ENCODE measurements around the gene MBP.

Gene MBP

DNA sequence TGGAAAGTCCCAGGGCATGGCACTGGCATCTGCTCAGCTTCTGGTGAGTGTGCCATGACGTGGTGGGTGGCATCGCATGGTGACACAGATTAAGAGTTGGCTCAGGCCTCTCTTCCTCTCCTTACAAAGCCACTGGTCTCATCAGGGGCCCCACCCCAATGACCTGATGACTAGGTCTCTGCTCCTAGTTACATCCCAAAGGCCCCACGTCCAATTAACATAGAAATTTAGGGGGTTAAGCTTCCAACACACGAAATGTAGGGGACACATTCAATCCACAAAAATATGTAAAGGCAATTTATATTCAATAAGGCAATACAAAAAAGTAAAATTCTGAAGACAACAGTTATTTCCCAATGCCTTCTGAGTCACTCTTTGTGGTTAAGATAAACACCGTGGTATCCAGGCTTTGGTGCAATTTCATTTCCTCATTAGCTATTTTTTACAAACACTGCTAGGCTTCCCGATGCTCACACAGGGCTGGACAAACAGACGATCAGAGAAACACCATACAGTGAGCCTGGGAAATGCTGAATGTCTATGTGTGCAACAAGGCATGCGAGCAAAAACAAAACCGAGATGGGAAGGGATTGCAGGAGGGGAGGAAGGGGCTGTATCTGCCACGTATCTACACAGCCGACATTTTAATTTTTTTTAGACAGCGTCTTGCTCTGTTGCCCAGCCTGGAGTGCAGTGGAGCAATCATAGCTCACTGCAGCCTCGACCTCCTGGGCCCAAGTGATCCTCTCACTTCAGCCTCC, 67.2 kb downstream of the MBP start:
- peak; percentile 62 for DNase-seq

DNA sequence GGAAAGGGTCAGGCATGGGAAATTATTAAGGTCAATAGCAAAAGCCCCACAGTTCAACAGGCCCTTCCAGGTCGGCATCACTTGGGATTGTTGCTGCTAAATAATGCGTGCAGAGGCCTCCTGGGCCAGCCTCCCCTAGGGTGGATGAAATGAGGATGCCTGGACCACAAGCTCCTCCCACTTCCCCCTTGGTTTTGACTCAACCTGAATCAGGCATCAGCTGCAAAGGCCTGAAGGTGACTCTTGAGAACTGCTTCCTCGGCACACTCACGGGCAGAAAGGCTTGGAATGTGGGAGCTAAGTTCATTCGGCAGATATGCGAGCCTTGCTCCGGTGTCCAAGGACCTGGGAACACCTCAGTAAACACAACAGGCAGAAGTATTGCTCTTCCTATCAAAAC, 69.3 kb downstream of the MBP start:
- DNase-seq: peak; percentile 90

DNA sequence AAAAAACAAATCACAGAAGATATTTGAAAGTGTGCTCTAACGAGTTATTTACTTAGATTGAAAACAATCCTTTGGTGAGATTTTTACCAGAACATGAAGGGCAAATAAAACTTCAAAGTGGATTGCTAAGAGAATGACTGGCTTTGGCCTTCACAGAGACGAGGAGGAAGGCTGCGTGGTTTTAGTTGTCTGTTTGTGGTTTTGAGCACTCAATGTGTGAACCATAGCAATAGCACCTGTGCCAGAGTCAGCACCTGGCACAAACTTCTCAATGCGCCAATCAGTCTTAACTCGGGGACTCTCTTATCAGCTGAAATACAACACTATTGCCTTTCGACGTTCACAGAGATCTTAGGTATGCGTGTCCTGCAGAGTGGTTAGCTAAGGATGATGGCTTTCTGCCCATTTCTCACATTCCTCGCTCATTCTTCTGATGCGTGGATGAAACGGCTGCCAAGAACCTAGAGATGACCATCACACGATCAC, 70.0 kb downstream of the MBP start:
- DNase-seq: peak; percentile 82

DNA sequence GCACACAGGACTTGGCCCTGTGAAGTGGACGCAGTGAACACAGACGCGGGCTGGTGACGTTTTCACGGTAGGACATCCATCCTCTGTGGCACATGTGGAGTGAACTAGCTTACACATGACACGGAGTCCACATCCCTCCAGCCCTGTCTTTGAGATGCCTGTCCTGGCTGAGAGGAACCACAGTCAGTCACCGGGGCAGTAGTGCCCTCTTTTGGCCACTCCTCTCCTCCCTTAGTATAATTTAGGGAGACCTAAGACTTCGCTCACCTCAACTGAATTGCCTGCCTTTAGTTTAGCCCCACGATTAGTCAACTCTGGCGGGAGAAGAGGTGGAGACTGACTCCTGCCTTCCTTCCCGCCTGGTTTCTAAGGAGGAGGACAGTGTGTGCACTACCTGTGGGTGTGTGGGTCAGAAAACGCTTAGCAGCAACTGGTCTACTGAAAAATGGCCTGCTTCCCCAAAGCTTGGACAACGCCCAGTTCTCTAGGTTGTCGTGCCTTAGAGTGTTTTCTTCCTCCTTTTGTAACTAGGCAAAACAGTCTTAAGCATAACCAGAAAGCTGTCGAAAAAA, 70.6 kb downstream of the MBP start:
- DNase-seq: peak; percentile 61

DNA sequence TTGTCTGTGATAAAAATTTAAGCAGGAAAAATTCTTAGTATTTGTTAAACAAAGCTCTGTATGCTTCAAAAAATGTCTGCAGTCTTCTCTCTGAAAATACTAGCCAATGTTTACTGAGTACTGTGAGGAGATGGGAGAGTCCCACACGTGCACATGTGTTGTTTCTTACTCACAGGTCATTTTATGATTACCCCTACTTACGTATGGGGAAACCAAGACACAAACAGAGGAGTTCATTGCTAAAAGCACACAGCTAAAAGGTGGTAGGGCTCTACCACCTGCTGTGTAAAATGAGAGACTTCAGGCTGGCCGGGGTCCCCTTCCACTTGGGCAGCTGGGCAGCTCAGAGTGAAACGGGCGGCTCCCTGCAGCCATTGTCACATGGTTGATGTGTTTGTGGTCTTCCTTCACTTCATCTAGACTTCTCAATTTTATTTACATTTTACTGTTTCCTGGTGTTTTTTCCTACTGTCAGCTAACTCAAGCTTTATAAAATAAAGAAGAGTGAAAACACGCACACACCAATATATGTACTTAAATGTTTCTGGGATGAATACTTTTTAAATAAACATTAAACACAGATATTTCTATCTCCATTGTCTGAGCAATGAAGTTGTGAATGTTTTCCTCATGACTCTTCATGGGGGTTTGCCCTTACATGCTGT, 71.2 kb downstream of the MBP start:
- no peak for DNase-seq

DNA sequence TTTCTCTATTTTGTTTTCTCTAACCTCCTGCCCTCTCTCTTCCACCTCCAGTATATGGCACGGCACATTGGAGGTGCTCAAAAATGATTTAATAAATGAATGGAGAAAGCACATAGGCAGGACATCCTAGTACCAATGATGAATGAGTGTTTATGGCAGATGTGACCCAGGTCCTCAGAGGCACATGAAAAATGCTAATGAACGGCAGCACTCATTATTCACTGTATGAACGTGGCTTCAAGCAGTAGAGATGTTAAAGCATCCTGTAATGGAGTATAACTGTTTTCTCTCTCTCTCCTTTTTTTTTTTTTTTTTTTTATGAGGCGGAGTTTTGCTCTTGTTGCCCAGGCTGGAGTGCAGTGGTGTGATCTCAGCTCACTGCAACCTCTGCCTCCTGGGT, 72.4 kb downstream of the MBP start:
- DNase-seq: no peak

DNA sequence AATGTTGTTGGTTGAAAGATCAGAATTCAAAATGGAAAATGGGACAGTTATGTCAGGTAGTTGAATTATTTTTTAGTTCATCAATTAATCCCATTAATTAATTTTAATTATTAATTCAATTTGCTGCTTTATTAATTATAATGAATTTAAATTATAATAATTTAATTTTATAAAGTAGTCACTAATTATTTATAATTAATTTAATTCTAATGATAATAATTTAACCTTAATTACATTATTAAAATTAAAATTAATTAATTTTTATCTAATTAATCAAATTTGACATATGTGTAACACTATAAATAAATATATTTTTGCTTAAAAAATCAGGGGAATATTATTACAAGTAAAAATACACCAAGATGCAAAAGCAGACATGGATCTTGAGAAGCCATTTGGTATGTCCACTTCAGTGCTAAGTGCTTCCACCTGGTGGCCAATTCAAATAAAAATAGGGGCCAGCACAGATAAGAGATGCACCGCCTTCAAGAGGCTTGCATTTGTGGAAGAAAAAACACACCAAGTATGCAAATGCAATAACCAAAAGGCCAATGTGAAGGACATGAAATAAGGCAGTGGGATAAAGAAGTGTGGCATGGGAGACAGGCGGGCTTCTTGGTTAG, 73.2 kb downstream of the MBP start:
- peak; percentile 42 for DNase-seq

DNA sequence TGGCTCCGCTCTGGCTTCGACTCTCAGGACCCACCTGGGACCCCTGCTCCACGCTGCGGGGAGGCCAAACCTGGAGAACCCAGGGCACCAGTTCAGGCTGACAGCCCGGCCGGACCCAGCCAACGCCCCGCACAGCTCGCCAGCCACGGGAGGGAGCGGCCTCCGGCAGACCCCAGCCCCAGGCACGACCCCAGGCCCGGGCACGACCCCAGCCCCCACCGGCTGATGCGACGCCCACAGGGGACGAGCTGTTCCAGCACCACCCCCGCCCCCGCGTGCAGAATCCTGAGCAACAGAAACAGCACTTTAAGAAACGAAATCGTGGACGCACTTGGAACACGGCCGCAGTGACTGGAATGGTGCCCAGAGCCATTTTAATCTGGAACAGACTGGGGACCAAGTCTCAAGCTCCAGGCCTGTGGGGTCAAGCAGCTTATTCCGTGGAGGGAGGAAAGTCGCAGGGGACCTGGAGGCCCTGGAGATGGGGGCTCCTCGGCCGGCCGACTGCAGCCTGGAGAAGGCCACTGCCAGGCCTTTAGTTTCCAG, 74.2 kb downstream of the MBP start:
- no peak for DNase-seq

DNA sequence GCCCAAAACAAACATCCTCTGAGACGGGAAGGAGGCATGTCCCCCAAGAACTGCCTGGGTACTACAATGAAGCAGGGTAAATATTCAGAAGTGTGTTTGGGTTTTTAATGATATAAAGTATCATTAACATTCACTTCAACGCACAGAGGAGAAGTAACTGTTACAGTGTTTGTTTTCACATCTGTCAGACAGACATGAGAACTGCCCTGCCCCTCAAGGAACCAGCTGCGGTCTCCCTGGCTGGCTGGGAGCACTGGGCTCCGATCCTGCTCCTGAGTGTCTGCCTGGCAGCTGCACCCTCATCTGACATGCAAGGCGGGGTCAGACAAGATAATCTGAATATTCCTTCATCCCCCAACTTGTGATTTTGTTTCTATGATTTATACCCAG, 75.6 kb downstream of the MBP start:
- DNase-seq: no peak

DNA sequence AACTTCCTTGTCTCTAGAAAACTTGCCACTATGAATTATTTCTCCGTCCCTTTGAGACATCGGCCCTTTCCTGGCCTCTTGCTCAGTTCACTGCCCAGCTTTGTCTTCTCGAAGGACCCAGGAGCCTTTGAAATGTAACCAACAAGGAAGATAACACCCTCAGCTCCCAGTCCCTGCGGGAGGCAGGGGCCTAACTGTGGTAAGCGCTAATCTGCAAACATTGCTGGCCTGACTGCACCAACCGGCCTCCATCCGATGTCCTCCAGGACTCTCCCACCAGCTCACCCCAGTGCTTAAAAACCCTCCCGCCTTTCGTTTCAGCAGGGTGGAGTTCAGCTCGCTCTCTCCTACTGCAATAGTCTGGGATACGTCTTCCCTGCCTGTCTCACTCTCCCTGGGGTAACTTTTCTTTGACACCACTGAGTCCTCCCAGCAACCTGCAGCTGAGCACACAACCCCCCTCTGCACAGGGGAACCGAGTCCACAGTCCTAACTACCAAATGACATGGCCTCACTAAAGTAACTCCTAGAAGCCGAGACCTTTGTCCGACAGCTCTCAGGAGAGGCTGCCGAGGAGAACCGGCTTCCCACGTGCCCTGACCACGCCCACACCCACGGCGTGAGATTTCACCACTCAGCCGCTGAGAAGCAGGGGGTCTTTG, 76.1 kb downstream of the MBP start:
- no peak for DNase-seq

DNA sequence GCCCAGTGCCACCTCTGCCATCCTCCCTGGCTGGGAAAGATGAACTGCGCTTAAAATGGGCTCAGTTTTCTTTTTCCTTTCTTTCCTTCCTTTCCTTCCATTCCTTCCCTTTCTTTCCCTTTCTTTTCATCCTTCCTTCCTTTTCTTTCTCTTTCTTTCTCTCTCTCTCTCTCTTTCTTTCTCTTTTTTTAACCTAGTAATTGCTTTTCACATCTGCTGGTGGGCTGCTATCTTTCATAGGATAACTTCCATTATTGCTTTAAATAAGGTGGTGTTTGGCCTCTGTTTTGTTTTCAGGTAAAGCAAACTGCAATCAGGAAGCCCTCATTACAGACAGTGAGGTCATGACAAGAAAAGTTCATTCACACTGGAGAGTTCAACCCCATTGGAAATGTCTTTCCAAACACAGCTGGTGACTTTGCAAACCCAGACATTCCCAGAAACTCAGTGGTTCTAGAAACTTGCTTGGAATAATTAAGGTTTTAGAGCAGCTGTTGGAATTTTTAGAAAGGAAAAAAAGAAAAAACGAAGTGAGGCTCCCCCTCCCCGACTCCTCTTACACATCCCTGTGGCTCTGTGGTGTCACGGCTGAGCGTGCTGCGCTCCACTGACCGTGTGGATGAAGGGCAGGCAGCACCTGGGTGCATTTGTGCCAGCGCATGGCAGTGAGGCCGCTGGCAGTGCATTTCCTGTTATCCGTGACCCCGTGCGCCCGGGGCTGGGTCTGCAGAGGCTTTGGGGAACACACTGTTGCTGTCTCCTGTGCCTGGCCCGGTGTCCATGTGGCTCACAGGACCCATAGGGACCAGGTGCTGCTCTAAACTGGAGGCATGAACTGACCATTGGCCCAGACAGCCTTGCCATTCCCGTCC, 76.9 kb downstream of the MBP start:
- DNase-seq: peak; percentile 51

DNA sequence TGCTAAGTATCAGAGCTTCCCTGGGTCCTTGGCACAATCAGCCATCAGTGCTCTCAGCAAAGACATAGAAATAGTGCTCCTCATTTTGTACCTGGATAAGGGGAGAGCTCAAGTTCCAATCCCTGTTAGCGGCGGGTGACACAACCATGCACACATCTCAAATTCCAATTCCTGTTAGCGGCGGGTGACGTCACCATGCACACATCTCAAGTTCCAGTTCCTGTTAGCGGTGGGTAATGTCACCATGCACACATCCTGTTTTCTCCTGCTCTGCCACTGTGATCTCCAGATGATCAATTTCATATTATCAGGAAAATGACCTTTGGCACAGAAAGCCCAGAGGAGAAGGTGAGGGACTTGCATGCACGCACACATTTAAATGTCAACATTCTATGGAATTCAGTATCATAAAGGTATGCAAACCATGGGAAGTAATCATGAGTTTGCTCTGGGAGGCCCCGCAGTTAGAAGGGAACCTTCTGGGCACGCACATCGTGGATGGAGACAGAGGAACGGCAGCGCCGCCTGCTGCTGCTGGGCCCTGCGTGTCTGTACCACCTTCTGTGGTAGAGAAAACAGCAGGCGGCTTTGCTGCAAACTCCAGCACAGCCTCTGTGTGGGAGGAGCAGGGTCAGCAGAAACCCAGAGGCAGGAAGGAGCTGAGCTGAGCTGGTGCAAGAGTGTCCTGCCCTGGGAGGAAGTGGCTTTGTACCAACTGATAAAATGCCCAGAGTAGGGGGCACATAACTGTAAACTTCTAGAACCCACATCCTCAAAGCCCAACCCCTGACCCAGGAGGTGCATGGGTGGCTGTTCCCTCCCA, 77.8 kb downstream of the MBP start:
- peak; percentile 89 for DNase-seq

DNA sequence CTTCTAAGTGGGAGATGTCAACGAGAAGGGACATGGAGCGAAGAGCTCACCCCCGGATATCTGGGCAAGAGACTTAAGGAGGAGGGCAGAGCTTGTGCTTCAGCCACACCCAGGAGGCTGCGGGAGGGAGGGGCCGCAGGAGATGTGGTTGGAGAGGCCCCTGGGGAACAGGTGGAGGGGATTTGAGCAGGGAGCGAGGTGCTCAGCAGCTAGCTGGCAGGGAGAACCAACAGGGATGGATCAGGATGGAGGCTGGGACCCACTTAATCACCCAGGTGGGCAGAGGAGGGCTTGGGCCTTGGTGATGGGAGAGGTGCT, 78.3 kb downstream of the MBP start:
- peak; percentile 59 for DNase-seq

DNA sequence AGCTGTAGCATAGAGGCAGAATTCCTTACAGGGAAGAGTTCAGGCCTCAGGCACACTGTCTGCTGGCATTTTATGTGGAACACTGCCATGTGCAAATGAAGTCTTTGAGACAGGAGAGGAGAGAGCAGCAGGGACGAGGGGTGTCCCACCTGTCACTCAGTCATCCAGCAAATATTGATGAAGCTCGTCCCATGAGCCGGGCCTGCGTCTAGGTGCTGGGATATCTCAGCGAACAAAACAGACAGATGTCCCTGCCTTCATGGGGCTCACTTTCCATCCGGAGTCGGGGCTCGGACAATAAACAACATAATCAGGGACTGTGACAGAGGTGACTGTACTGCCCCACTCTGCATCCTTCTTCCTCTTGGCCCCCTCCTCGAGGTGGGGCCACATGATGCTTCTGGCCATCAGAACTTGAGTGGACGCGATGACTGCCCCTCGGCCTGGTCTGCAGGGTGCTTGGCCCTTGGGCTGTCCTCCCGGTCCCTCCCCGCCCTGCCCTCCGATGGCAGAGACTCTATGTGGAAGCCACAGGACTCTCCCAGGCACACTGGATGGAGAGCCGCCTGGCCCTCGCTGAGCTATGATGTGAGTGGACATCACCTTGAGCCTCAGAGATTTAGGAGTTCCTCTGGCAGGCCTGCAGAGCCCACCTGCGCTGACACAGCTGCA, 78.8 kb downstream of the MBP start:
- DNase-seq: no peak

DNA sequence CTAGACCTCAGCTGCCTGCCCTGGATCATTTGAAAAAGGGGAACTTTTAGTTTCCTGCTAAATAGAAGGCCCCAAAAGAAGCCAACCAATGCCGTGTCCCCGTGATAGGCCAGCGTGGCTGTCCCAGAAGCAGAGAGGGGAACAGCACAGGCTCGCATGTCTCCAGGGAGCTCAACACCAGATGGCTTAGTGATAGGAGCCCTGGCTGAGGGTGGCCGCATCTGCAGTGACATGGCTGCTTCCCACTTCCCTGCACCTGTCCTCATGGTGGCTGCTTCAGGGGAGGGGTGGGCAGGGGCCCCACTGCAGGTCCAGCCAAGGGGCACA, 79.6 kb downstream of the MBP start:
- no peak for DNase-seq

DNA sequence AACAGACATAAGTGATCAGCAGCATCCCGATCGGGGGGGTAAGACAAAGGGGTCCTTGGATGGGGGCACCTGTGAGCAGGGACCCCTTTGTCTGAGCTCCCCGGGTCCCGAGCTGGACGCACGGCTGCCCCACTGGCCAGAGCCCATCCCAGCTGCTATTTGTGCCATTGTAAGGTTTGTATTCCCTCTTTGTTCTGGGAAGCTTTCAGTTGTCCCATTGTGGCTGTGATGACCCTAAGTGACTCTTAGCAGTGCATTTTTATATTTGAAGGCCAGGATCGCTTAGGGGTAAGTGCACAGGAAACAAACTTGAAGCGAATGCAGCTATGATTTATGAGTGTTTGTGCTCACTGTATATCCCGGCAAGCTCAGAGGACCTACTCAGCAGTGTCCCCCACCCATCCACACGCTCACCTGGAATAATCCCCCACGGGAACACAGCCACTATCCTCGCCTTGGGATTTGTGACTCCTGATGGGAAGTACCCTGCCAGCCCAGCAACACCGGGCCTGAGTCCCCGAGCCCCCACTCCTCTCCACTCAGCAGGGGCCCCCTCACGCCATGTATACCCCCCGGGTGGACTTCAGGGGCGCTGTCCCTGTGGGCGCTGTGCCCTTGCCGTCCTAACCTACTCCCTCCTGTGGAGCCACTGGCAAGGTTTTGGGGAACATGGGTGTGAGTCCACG, 80.1 kb downstream of the MBP start:
- no peak for DNase-seq

DNA sequence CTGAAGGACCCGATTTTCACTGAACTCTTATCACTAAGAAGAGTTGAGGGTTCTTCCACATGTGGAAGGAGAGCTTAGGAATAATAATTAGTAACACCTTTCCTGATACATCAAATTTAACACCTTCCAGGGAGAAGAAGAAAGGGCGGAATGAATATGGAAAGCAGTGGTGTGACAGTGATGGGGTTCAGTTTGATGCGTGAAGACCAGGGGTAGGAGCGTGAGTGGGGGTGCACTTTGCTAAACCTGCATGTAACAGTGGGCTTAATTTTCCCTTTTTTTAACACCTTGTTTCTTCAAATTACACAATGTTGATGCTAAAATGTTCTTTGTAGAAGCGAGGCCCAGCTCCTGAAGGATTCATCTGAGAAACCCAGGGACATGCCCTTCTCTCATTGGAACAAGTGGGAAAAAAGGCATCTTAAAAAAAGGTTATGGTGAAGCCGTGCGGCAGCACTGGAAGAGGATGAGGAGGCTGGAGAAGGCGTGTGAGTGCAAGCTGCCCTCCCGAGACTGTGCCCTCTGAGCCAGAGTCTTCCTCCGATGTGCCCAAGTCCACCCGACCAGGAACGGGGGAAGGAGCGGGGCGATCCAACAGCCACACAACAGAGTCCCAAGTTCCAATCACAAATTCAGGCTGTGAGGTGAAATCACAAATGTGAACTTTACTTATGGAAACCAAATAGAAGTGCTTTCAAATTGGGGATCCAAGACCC, 80.8 kb downstream of the MBP start:
- DNase-seq: no peak

DNA sequence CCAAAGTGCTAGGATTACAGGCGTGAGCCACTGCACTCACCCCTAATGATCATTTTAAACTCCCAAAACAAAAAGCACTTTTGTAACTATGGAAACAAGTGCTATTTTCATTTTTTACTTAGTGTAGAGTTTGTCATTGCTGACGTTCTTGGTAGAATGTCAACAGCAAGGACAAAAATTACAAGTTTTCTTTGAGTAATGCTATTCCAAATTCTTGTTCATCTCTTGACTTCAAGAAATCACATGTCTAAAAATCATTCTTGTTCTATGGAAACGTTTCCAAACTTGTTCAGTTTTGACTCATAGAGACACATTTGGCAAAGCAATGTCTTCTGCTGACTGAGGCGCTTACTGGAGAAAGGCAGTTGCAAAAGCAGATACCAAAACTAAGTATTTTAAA, 82.6 kb downstream of the MBP start:
- DNase-seq: no peak

DNA sequence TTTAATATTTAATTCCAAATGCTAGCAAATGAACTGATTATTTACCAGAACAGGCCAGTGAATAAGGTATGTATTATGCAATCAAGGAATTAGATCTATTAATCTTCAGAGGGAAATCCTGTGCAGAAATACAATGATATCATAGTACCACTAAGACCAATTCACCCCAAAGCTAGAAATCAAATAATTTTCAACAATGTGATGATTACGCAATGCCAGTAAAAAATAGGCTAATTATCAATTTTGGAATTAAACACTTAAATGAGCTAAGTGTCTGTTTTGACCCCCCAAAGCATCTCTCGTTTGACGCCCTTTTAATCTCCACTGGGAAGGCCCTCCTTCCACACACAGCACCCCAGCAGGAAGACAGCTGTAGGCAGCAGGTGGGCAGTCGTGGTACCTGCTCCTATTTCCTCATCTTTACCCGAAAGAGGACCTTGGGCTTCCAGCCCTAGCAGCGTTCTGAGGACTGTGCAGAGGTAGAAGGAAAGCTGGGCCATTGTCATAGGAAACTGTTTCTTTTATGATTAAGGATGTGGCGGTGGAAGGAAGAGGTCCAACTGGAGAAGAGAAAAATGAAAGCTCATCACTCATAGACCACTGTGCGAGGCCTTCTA, 84.7 kb downstream of the MBP start:
- DNase-seq: no peak
